B cell (primary cell): Measurements from ENCODE around the gene ACHE. TPM values are rescaled to one million over a fixed set of nuclear protein-coding genes. Genes with fewer than 3 reads are reported as not detected.

Experiments used
- ATAC-seq: fragments of 200-7000 bp; cut with Tn5 transposase; one replicate; pipeline ENCODE4 v1.10.0; 2021; ENCODE audit warnings: low read depth, mild to moderate bottlenecking, moderate number of reproducible peaks, moderate library complexity
- CTCF ChIA-PET: fragments of 350-600 bp; sonication (Branson Sonifier 250); formaldehyde crosslinking; loops from one replicate; lab custom pipeline; 2021; ENCODE audit warnings: antibody characterized with exemption, inconsistent platforms; lab: Charles Lee
- POLR2A ChIA-PET: fragments of 350-600 bp; sonication (Branson Sonifier 250); formaldehyde crosslinking; loops from one replicate; lab custom pipeline; 2021; ENCODE audit warnings: antibody characterized with exemption; lab: Charles Lee
- DNase-seq: peaks from one replicate; pipeline ENCODE4 v3.0.0; 2013
- H2AFZ ChIP-seq: 2 replicates; pipeline ENCODE4 v1.6.1; 2012; ENCODE audit warnings: mild to moderate bottlenecking, low read depth, low read length; ENCODE audit not compliant: insufficient read depth, poor library complexity, severe bottlenecking
- H3K27ac ChIP-seq, 2 donors: 1 replicate in 1 of 2; 2 replicates in 1 of 2; pipeline ENCODE4 v1.5.1; 2012 to 2013; ENCODE audit warnings: low read length in 2 of 2, mild to moderate bottlenecking in 2 of 2, moderate library complexity in 1 of 2
- H3K27me3 ChIP-seq, 4 experiments: fragments of 200-600 bp in 1 of 4; sonication (generic) in 1 of 4; replicated peaks in 1 of 4; 1 replicate in 2 of 4; 2 replicates in 2 of 4; pipeline versions ENCODE4 v1.6.1 to v1.7.0; 2013 to 2016; ENCODE audit warnings: low read length in 3 of 4, mild to moderate bottlenecking in 2 of 4, mixed read lengths in 1 of 4, moderate library complexity in 1 of 4; ENCODE audit not compliant: insufficient read depth in 4 of 4, control insufficient read depth in 3 of 4; ENCODE audit errors: control extremely low read depth in 1 of 4
- H3K36me3 ChIP-seq, 2 experiments: replicated peaks in 1 of 2; 1 replicate in 1 of 2; 2 replicates in 1 of 2; pipeline versions ENCODE4 v1.6.1 to v1.7.1; 2013; ENCODE audit warnings: low read length in 1 of 2; ENCODE audit not compliant: insufficient read depth in 2 of 2, control insufficient read depth in 1 of 2; ENCODE audit errors: control extremely low read depth in 1 of 2, extremely low read depth in 1 of 2
- H3K4me1 ChIP-seq, 2 donors: fragments of 200-600 bp in 1 of 2; sonication (generic) in 1 of 2; 1 replicate in 1 of 2; 2 replicates in 1 of 2; pipeline versions ENCODE4 v1.5.1 to v1.6.1; 2013 to 2017; ENCODE audit warnings: low read length in 2 of 2; ENCODE audit not compliant: control insufficient read depth in 2 of 2, insufficient read depth in 2 of 2
- H3K4me2 ChIP-seq: replicated peaks from 2 replicates; pipeline ENCODE3; 2012; ENCODE audit warnings: mild to moderate bottlenecking, low read depth, low read length; ENCODE audit not compliant: poor library complexity, severe bottlenecking
- H3K4me3 ChIP-seq, 5 experiments: fragments of 200-600 bp in 1 of 5; sonication (generic) in 1 of 5; 1 replicate in 3 of 5; 2 replicates in 2 of 5; pipeline versions ENCODE4 v1.5.1 to v1.7.0; 2011 to 2016; ENCODE audit warnings: low read length in 4 of 5, mild to moderate bottlenecking in 4 of 5, low read depth in 2 of 5, control low read depth in 1 of 5, moderate library complexity in 1 of 5; ENCODE audit not compliant: insufficient read depth in 1 of 5; ENCODE audit errors: control extremely low read depth in 1 of 5, extremely low read depth in 1 of 5
- H3K79me2 ChIP-seq: fragments of 200-600 bp; sonication (generic); one replicate; pipeline ENCODE4 v1.6.0; 2016; ENCODE audit warnings: low read length; ENCODE audit not compliant: control insufficient read depth, insufficient read depth
- H3K9ac ChIP-seq: fragments of 200-600 bp; sonication (generic); 2 replicates; pipeline ENCODE4 v1.6.1; 2017; ENCODE audit warnings: mild to moderate bottlenecking, low read length, moderate library complexity
- H3K9me3 ChIP-seq, 3 donors: one replicate each; pipeline versions ENCODE4 v1.6.1 to v1.7.1; 2013; ENCODE audit warnings: low read length in 2 of 3; ENCODE audit not compliant: control insufficient read depth in 2 of 3, insufficient read depth in 1 of 3; ENCODE audit errors: control extremely low read depth in 1 of 3
- H4K20me1 ChIP-seq: 2 replicates; pipeline ENCODE4 v1.6.0; 2012; ENCODE audit warnings: mild to moderate bottlenecking, low read length; ENCODE audit not compliant: insufficient read depth, control insufficient read depth, poor library complexity, severe bottlenecking
- H3K27ac Mint-ChIP-seq: one replicate; pipeline ENCODE4 v1.8.0; 2021; ENCODE audit warnings: mixed read lengths
- H3K27me3 Mint-ChIP-seq: one replicate; pipeline ENCODE4 v1.8.0; 2021; ENCODE audit warnings: mixed read lengths
- H3K4me1 Mint-ChIP-seq: one replicate; pipeline ENCODE4 v1.8.0; 2021; ENCODE audit warnings: mixed read lengths
- H3K4me3 Mint-ChIP-seq: one replicate; pipeline ENCODE4 v1.8.0; 2021; ENCODE audit warnings: mixed read lengths
- H3K9me3 Mint-ChIP-seq: one replicate; pipeline ENCODE4 v1.8.0; 2022; ENCODE audit warnings: mixed read lengths; ENCODE audit not compliant: insufficient read depth
- CTCF ChIP-seq: fragments of 200-600 bp; IDR thresholded peaks from one replicate; pipeline ENCODE4 v1.8.0; 2022; ENCODE audit warnings: antibody characterized with exemption, mild to moderate bottlenecking
- EZH2 ChIP-seq: IDR thresholded peaks from 2 replicates; pipeline ENCODE4 v1.6.1; 2012; ENCODE audit warnings: borderline replicate concordance, low read depth, mild to moderate bottlenecking, moderate library complexity, low read length; ENCODE audit not compliant: insufficient read depth, poor library complexity, severe bottlenecking
- WGBS: methylation state at CpG from one replicate; pipeline ENCODE4 v1.1.5; 2013; ENCODE audit warnings: missing lambda C conversion rate; ENCODE audit not compliant: insufficient coverage; 5-methylcytosine and 5-hydroxymethylcytosine counted together
- intact Hi-C: fragments of 100-400 bp; cut with micrococcal nuclease; formaldehyde crosslinking; loops from one replicate; pipeline ENCODE4 v1.10.0; 2022
- polyA plus RNA-seq: library from polyadenylated mRNA; depleted of rRNA; stranded (reverse); fragments of >200 nt; gene quantifications from 2 replicates; pipeline ENCODE4 v1.2.3, GENCODE V29; 2012
- total RNA-seq, 2 donors: library from RNA; stranded (reverse); fragments of 120-200 nt in 1 of 2; gene quantifications; 1 replicate in 1 of 2; 2 replicates in 1 of 2; pipeline versions ENCODE4 v1.2.3 to v1.2.4, GENCODE V29; 2013 to 2022

Gene ACHE
- total and polyA plus RNA-seq, 2 donors (not counting 1 experiment from before 2014, with no cell fraction given), result 0.13 to 0.15 TPM

GRCh38 chr7:100892364-100893317, 3.0 kb downstream of the ACHE start:
- ATAC-seq (no peak), DNase-seq (no peak)
- peaks cover 0 to 18% (median 0%) of the 10 kb centered on the region in 3 donors for H3K9me3 ChIP-seq
- intact Hi-C loops, result loop anchor here (10.0 kb wide), 1 partner anchor 252 kb away; no protein-coding TSS in a partner anchor
- H3K79me2 ChIP-seq, result peaks cover 14% of the 10 kb centered on the region
- H3K36me3 ChIP-seq, result peaks cover 0 to 5% of the 10 kb centered on the region in 2 experiments
- peaks cover 48 to 51% of the 10 kb centered on the region in 2 donors for H3K4me1 ChIP-seq
- no peak overlapping the region for H3K4me3 ChIP-seq
- H3K4me3 Mint-ChIP-seq, result peak overlapping the region; percentile 64
- H3K9ac ChIP-seq, result no peak overlapping the region
- peaks cover 36% of the 10 kb centered on the region for H3K4me1 Mint-ChIP-seq
- no peaks in the 10 kb centered on the region for H3K9me3 Mint-ChIP-seq
- TF ChIP-seq CTCF (no peak), EZH2 (no peak)
- WGBS, result 86% methylated on average over 36 of the region's 44 CpGs
- peaks cover 0 to 68% (median 23%) of the 10 kb centered on the region in 4 experiments for H3K27me3 ChIP-seq
- H4K20me1 ChIP-seq, result peaks cover 14% of the 10 kb centered on the region
- POLR2A ChIA-PET, result no interaction called here
- H3K27ac Mint-ChIP-seq, result no peak overlapping the region
- no peak overlapping the region for H3K27ac ChIP-seq
- H3K4me2 ChIP-seq, result no peak overlapping the region
- peaks cover 29% of the 10 kb centered on the region for H3K27me3 Mint-ChIP-seq
- CTCF ChIA-PET, result interaction anchor here (1.0 kb wide), 1 partner anchor 168 kb away, joined by 4 read pairs; no protein-coding TSS in a partner anchor
- no peak overlapping the region for H2AFZ ChIP-seq
